Retinal pigment epithelial cell (primary cell): ENCODE data around the gene LPP.

Experiments used
- DNase-seq: peaks from one replicate; pipeline ENCODE4 v3.0.0-alpha.2; 2010; ENCODE audit warnings: low read depth
- H3K4me3 ChIP-seq: 2 replicates; pipeline ENCODE4 v1.5.1; 2011; ENCODE audit warnings: mild to moderate bottlenecking, low read length, control low read depth, moderate library complexity
- CTCF ChIP-seq: conservative IDR thresholded peaks from 2 replicates; pipeline ENCODE4 v1.5.1; 2011; ENCODE audit warnings: low read depth, low read length, control low read depth, inconsistent platforms

The LPP gene

GRCh38 chr3:188841906-188842305 lies 687.9 kb downstream of the LPP start:
- TF ChIP-seq CTCF, result no peak
- DNase-seq, result no peak
- H3K4me3 ChIP-seq, result no peak overlapping the region

- no peak for TF ChIP-seq CTCF
- DNase-seq, result no peak
- H3K4me3 ChIP-seq, result no peak overlapping the region
These were observed 688.7 kb downstream of the LPP start for GRCh38 chr3:188842639-188843038.

- no peak for DNase-seq
- TF ChIP-seq CTCF, result no peak
- no peak overlapping the region for H3K4me3 ChIP-seq
These were observed 690.1 kb downstream of the LPP start for GRCh38 chr3:188844096-188844495.

- TF ChIP-seq CTCF, result no peak
- no peak for DNase-seq
- H3K4me3 ChIP-seq, result no peak overlapping the region
These were observed 691.6 kb downstream of the LPP start for GRCh38 chr3:188845514-188845913.

GRCh38 chr3:188848947-188849346 lies 695.0 kb downstream of the LPP start:
- no peak overlapping the region for H3K4me3 ChIP-seq
- no peak for DNase-seq
- no peak for TF ChIP-seq CTCF

- no peak for TF ChIP-seq CTCF
- DNase-seq, result no peak
- no peak overlapping the region for H3K4me3 ChIP-seq
These were observed 700.2 kb downstream of the LPP start for GRCh38 chr3:188853856-188854771.

GRCh38 chr3:188854772-188855149 lies 700.8 kb downstream of the LPP start:
- no peak for DNase-seq
- H3K4me3 ChIP-seq, result no peak overlapping the region
- no peak for TF ChIP-seq CTCF
